Activated T-cell treated with anti-CD3 and anti-CD28 coated beads, Interleukin-2, amount 50 U/mL, for 4 hours (primary cell): Measurements from ENCODE around the gene ASPHD1. TPM values are rescaled to one million over a fixed set of nuclear protein-coding genes. Genes with fewer than 3 reads are reported as not detected.
"Not testable (repeated sequence)": the region's sequence is repeated elsewhere in the genome, so short reads cannot be mapped to it uniquely, and the experiment has no call there.

Experiments used
- ATAC-seq, 2 donors: fragments of 200-7000 bp; cut with Tn5 transposase; one replicate each; pipeline ENCODE4 v1.10.0; 2021
- DNase-seq: peaks from one replicate; pipeline ENCODE4 v3.0.0-alpha.2; 2020
- H3K27me3 Mint-ChIP-seq: one replicate; pipeline ENCODE4 v1.8.0; 2021; ENCODE audit warnings: low read depth, mixed read lengths
- H3K36me3 Mint-ChIP-seq: one replicate; pipeline ENCODE4 v1.8.0; 2022; ENCODE audit warnings: mixed read lengths; ENCODE audit not compliant: insufficient read depth
- H3K4me1 Mint-ChIP-seq: one replicate; pipeline ENCODE4 v1.8.0; 2021; ENCODE audit warnings: low read depth, mixed read lengths
- H3K4me3 Mint-ChIP-seq: one replicate; pipeline ENCODE4 v1.8.0; 2021; ENCODE audit warnings: mild to moderate bottlenecking, moderate library complexity, mixed read lengths
- H3K9me3 Mint-ChIP-seq: one replicate; pipeline ENCODE4 v1.8.0; 2021; ENCODE audit warnings: mixed read lengths
- total RNA-seq, 3 donors: library from RNA; stranded (reverse); gene quantifications; one replicate each; pipeline ENCODE4 v1.2.1, GENCODE V29; 2021

ASPHD1 gene
- total RNA-seq, 3 donors from 2014 or later: 2.1 to 3.4 (median 3.2) TPM

DNA sequence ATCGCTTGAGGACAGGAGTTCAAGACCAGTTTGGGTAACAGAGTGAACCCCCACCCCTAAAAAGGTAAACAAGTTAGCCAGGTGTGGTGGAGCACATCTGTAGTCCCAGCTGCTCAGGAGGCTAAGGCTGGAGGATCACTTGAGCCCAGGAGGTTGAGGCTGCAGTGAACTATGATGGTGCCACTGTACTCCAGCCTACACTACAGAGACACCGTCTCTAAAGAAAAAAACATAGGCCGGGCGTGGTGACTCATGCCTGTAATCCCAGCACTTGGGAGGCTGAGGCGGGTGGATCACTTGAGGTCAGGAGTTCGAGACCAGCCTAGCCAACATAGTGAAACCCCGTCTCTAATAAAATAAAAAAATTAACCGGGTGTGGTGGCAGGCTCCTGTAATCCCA is 31.2 kb upstream of the ASPHD1 start:
- not testable (repeated sequence) for DNase-seq, H3K36me3 Mint-ChIP-seq, ATAC-seq, H3K4me3 Mint-ChIP-seq, H3K9me3 Mint-ChIP-seq, H3K4me1 Mint-ChIP-seq, H3K27me3 Mint-ChIP-seq

- DNase-seq (no peak), ATAC-seq (no peak)
- no peak overlapping the region for H3K4me3 Mint-ChIP-seq
- H3K9me3 Mint-ChIP-seq: no peaks in the 10 kb centered on the region
- no peaks in the 10 kb centered on the region for H3K36me3 Mint-ChIP-seq
- peaks cover 11% of the 10 kb centered on the region for H3K27me3 Mint-ChIP-seq
- H3K4me1 Mint-ChIP-seq: peaks cover 8% of the 10 kb centered on the region
Measured at GRCh38 chr16:29871822-29872546, 28.3 kb upstream of the ASPHD1 start.

DNA sequence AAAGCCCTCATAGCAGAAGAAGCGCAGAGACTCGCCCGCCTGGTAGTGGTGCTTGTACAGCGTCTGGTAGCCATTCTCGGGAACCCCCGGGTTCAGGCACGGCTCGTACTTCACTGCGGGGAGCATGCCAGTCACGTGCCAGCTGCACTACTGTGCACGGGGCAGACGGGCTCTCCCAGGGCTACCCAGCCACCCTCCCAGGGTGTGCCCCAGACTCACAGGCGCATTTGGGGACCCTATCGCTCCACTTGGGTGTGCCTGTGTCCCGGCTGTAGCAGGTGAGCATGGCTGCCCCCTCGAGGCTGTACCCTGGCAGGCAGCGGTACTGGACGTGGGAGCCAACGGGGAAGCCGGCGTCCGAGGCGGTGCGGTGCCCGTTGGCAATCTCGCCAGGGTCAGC is 27.0 kb upstream of the ASPHD1 start:
- no peak for DNase-seq
- Mint-ChIP-seq H3K27me3 (peaks cover 19% of the 10 kb centered on the region), H3K9me3 (no peaks in the 10 kb centered on the region), H3K4me3 (no peak overlapping the region), H3K4me1 (peaks cover 16% of the 10 kb centered on the region), H3K36me3 (no peaks in the 10 kb centered on the region)
- ATAC-seq: no peak

DNA sequence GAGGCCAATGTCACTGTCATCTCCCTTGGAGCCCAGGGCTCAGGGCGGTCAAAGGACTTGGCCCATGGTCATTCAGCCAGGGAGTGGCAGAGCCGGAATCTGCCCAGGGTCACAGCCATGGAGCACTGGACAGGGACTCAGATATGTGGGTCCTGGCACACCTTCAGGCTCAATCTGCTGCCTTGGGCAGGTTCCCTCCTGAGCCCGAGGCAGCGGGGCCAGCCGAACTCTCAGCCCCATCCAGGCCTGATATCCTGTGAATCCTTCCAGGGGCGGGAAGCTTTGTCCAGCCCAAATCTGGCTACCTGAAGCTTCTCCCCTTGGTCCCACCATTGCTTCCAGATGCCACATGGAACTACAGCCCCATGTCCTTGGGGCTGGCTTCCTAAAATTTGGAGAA is 25.1 kb upstream of the ASPHD1 start:
- ATAC-seq: no peak
- peaks cover 16% of the 10 kb centered on the region for H3K4me1 Mint-ChIP-seq
- no peaks in the 10 kb centered on the region for H3K9me3 Mint-ChIP-seq
- DNase-seq: no peak
- H3K27me3 Mint-ChIP-seq: peaks cover 22% of the 10 kb centered on the region
- no peaks in the 10 kb centered on the region for H3K36me3 Mint-ChIP-seq
- H3K4me3 Mint-ChIP-seq: no peak overlapping the region

DNA sequence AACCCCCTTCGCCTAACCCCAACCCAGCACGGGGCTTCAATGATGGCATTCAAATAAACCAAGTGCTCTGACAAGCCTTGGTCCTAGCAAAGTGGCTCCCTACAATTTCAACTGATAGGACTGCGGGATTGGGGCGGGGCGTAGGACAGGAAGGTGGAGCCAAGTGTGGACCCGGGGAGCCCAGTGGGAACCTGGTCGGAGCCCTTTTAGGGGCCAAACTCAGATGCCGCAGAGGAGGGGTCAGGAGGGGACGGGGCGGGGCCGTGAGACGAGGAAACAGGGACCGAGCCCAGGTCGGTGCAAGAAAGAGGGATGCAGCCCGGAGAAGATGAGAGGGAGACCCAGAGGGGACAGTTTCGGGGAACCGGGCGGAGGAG is 24.1 kb upstream of the ASPHD1 start:
- Mint-ChIP-seq H3K27me3 (peaks cover 26% of the 10 kb centered on the region), H3K4me3 (peak overlapping the region; percentile 67), H3K4me1 (peaks cover 16% of the 10 kb centered on the region), H3K9me3 (no peaks in the 10 kb centered on the region), H3K36me3 (no peaks in the 10 kb centered on the region)
- ATAC-seq: peak in 1 of 2 donors; percentile 19
- no peak for DNase-seq

- peaks cover 27% of the 10 kb centered on the region for H3K27me3 Mint-ChIP-seq
- peaks cover 16% of the 10 kb centered on the region for H3K4me1 Mint-ChIP-seq
- no peaks in the 10 kb centered on the region for H3K9me3 Mint-ChIP-seq
- peak overlapping the region; percentile 67 for H3K4me3 Mint-ChIP-seq
- H3K36me3 Mint-ChIP-seq: no peaks in the 10 kb centered on the region
- DNase-seq (peak; percentile 35), ATAC-seq (peak; percentile 61 to 66)
Measured at GRCh38 chr16:29876594-29877249, 23.6 kb upstream of the ASPHD1 start.

DNA sequence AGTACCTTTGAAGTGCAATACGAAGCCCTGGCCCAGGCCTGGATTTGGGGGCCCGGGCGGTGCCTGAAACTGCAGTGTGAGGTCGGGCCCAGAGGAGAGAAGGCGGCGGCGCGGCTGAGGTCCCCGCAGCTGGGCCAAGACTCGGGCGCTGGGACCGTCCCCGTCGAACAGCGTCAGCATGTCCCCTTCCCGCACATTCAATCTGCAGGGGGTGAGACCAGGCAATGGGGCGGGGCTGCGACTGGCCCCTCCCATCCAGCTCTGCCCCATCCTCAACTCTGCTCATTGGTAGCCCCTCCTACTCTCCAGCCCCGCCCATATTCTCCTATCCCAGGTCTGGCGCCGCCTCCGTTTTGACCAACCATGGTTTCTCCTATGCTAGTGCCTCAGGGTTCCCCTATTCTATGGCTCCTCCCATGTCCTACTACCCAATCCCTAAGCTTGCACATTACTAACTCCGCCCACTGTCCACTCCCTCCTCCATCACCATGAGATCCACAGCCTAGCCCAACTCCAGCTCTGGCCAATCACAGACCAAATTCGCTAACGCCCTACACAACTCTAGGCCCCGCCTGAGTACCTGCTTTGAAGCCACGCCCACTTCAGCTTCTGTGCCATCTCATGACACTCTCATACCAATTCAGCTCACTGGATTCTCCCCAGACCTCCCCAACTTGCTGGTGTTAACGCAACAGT is 22.9 kb upstream of the ASPHD1 start:
- Mint-ChIP-seq H3K9me3 (no peaks in the 10 kb centered on the region), H3K4me1 (peaks cover 16% of the 10 kb centered on the region), H3K4me3 (peak overlapping the region; percentile 73), H3K27me3 (peaks cover 27% of the 10 kb centered on the region), H3K36me3 (no peaks in the 10 kb centered on the region)
- peak; percentile 28 for DNase-seq
- peak; percentile 68 to 69 for ATAC-seq

- no peak for ATAC-seq
- H3K9me3 Mint-ChIP-seq: no peaks in the 10 kb centered on the region
- H3K36me3 Mint-ChIP-seq: no peaks in the 10 kb centered on the region
- H3K27me3 Mint-ChIP-seq: peaks cover 33% of the 10 kb centered on the region
- H3K4me3 Mint-ChIP-seq: no peak overlapping the region
- H3K4me1 Mint-ChIP-seq: peaks cover 16% of the 10 kb centered on the region
- no peak for DNase-seq
Measured at GRCh38 chr16:29878172-29878571, 22.1 kb upstream of the ASPHD1 start.

DNA sequence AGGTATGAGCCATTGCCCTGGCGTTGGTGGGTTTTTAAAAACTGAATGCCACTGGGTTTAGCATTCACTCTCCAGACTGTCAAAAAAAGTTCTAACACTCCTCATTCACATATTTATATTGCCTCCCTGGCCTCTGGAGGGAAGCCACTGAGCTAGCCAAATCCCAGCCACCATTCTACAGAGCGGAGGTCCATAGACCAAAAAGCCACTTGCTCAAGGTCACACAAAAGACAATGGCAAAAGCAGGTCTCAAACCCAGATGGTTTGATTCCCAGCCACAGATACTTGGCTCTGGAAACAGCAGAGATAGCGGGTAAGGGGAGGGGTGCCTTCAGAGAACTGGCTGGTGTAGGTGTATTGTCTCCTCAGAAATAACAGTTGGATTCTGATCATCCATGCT is 19.2 kb upstream of the ASPHD1 start:
- DNase-seq (no peak), ATAC-seq (no peak)
- peaks cover 35% of the 10 kb centered on the region for H3K27me3 Mint-ChIP-seq
- no peaks in the 10 kb centered on the region for H3K36me3 Mint-ChIP-seq
- no peaks in the 10 kb centered on the region for H3K9me3 Mint-ChIP-seq
- H3K4me3 Mint-ChIP-seq: no peak overlapping the region
- H3K4me1 Mint-ChIP-seq: peaks cover 14% of the 10 kb centered on the region

GRCh38 chr16:29883987-29884386 is 16.3 kb upstream of the ASPHD1 start:
- Mint-ChIP-seq H3K9me3 (no peaks in the 10 kb centered on the region), H3K36me3 (no peaks in the 10 kb centered on the region), H3K27me3 (peaks cover 20% of the 10 kb centered on the region), H3K4me1 (no peaks in the 10 kb centered on the region), H3K4me3 (no peak overlapping the region)
- DNase-seq (no peak), ATAC-seq (no peak)

DNA sequence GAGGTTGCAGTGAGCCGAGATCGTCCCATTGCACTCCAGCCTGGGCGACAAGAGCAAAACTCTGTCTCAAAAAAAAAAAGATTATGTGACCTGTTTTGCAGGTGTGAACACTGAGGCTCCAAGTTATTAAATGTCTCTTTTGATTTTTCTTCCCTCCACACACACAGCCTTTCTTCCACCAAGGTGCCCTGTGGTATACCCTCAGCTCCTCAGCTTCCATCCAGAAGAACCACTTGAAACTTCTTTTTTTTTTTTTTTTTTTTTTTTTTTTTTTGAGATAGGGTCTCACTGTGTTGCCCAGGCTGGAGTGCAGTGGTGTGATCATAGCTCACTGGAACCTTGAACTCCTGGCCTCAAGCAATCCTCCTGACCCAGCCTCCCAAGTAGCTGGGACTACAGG is 10.9 kb upstream of the ASPHD1 start:
- not testable (repeated sequence) for H3K36me3 Mint-ChIP-seq, H3K4me1 Mint-ChIP-seq, DNase-seq, H3K9me3 Mint-ChIP-seq, ATAC-seq, H3K4me3 Mint-ChIP-seq, H3K27me3 Mint-ChIP-seq

DNA sequence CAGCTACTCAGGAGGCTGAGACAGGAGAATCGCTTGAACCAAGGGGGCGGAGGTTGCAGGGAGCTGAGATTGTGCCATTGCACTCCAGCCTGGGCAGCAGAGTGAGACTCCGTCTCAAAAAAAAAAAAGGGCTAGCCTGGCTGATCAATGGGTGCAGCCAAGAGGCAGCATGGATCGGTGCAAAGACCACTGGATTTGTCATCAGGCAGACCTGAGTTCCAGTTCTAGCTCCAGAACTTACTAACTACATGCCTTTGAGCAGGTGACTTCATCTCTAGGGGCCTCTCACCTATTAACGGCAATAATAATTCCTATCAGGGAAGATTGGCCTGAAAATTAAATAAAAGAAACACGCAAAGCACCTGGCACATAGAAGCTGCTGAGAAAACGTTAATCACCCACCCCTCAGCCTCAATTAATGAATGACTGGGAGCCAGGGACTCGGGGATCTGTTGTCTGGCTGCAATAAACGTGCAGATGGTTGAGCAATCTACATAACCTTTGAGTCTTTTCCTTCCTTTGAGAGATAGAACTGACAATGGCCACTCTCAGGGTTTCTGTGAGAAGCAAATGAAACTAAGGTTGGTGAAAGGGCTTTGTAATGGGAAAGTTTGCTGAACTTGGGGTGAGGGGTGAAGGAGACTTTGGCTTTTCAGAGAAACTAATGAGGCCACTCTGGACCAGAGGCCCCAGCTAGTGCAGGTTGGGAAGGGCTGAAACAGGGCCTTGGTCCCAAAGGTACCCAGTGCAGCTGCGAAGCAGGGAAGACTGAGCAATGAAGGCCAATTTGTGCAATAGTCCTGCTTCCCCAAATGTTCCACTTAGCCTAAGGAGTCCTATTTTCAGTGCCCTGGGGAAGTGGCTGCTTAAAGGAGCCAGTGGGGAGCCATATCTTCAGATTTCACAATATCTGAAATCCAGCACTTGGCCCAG is 8.5 kb upstream of the ASPHD1 start:
- no peak overlapping the region for H3K4me3 Mint-ChIP-seq
- no peak for ATAC-seq
- H3K27me3 Mint-ChIP-seq: peaks cover 11% of the 10 kb centered on the region
- no peak for DNase-seq
- H3K9me3 Mint-ChIP-seq: no peaks in the 10 kb centered on the region
- H3K4me1 Mint-ChIP-seq: no peaks in the 10 kb centered on the region
- H3K36me3 Mint-ChIP-seq: no peaks in the 10 kb centered on the region

DNA sequence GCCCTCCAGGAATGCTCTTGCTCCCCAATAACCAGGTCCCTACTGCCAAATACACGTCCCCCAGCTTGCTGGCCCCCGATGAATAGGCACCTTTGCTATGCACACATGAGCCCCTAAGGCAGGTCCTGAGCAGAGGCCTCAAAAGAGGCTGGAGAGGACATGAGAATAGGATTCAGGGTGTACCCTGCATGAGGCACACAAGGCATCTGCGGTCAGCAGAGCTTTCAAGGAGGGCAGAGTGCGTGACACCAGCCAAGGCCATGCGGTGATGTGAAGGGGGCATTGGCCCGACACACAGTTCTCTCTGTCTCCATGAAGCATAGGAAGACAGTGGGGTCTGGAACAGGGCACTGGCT is 7.9 kb upstream of the ASPHD1 start:
- ATAC-seq: no peak
- no peaks in the 10 kb centered on the region for H3K36me3 Mint-ChIP-seq
- H3K4me3 Mint-ChIP-seq: no peak overlapping the region

DNA sequence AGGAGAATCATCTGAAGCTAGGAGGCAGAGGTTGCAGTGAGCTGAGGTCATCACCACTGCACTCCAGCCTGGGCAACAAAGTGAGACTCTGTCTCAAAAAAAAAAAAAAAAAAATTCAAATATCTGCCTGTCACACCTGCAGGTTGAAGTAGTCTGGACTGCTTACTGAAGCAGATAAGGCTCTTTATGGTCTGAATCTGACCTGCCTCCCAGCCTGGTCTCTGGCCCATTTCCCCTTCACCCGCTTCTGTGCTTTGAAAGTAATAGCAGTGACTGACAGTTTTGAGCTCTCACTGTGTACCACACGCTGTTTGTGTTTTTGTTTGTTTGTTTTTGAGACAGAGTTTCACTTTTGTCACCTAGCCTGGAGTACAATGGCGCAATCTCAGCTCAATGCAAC is 6.7 kb upstream of the ASPHD1 start:
- no peak overlapping the region for H3K4me3 Mint-ChIP-seq
- H3K36me3 Mint-ChIP-seq: no peaks in the 10 kb centered on the region
- no peaks in the 10 kb centered on the region for H3K9me3 Mint-ChIP-seq

More for the DNA sequence above, 7.9 kb upstream of the ASPHD1 start:
- DNase-seq: no peak
- no peaks in the 10 kb centered on the region for H3K9me3 Mint-ChIP-seq
- peaks cover 14% of the 10 kb centered on the region for H3K27me3 Mint-ChIP-seq
- no peaks in the 10 kb centered on the region for H3K4me1 Mint-ChIP-seq

More for the DNA sequence above, 6.7 kb upstream of the ASPHD1 start:
- Mint-ChIP-seq H3K27me3 (peaks cover 26% of the 10 kb centered on the region), H3K4me1 (no peaks in the 10 kb centered on the region)
- DNase-seq: no peak
- ATAC-seq: no peak
